Keratinocyte (primary cell): ENCODE measurements around the gene CXCL8. TPM values are rescaled to one million over a fixed set of nuclear protein-coding genes. Genes with fewer than 3 reads are reported as not detected.

Experiments
- DNase-seq: peaks from one replicate; pipeline ENCODE4 v3.0.0-alpha.2; 2011; ENCODE audit warnings: low read depth, missing footprints, low spot score
- FAIRE-seq: peaks from 2 replicates; lab custom pipeline; 2011; peaks lifted over from hg19 to GRCh38; lab: Jason Lieb, UNC
- H2AFZ ChIP-seq: 2 replicates; pipeline ENCODE4 v1.6.0; 2012; ENCODE audit warnings: low read length, control low read depth, inconsistent platforms; ENCODE audit not compliant: control insufficient read depth
- H3K27ac ChIP-seq: 2 replicates; pipeline ENCODE4 v1.5.1; 2011; ENCODE audit warnings: low read length; ENCODE audit not compliant: control insufficient read depth, insufficient read depth
- H3K27me3 ChIP-seq: 3 replicates; pipeline ENCODE4 v1.6.0; 2011; ENCODE audit warnings: low read length; ENCODE audit not compliant: control insufficient read depth, insufficient read depth; ENCODE audit errors: extremely low read depth
- H3K36me3 ChIP-seq, 2 experiments: 2 replicates in 1 of 2; 3 replicates in 1 of 2; pipeline ENCODE4 v1.5.1; 2011; ENCODE audit warnings: low read length in 2 of 2, mild to moderate bottlenecking in 1 of 2; ENCODE audit not compliant: control insufficient read depth in 2 of 2, insufficient read depth in 2 of 2; ENCODE audit errors: extremely low read depth in 1 of 2
- H3K4me1 ChIP-seq: 3 replicates; pipeline ENCODE4 v1.5.1; 2011; ENCODE audit warnings: low read length; ENCODE audit not compliant: control insufficient read depth, insufficient read depth; ENCODE audit errors: extremely low read depth
- H3K4me2 ChIP-seq: 3 replicates; pipeline ENCODE4 v1.6.0; 2011; ENCODE audit warnings: low read depth, low read length; ENCODE audit not compliant: control insufficient read depth, insufficient read depth; ENCODE audit errors: extremely low read depth
- H3K4me3 ChIP-seq, 3 experiments: fragments of 200-600 bp in 1 of 3; sonication (generic) in 1 of 3; 2 replicates in 2 of 3; 3 replicates in 1 of 3; pipeline ENCODE4 v1.5.1; 2011 to 2016; ENCODE audit warnings: low read length in 3 of 3, mild to moderate bottlenecking in 3 of 3, control low read depth in 2 of 3, inconsistent platforms in 1 of 3, low read depth in 1 of 3, mixed read lengths in 1 of 3, mixed run types in 1 of 3, moderate library complexity in 1 of 3; ENCODE audit not compliant: control insufficient read depth in 2 of 3, insufficient read depth in 2 of 3; ENCODE audit errors: extremely low read depth in 1 of 3
- H3K79me2 ChIP-seq: 2 replicates; pipeline ENCODE4 v1.6.0; 2012; ENCODE audit warnings: low read length; ENCODE audit not compliant: control insufficient read depth, insufficient read depth
- H3K9ac ChIP-seq: 3 replicates; pipeline ENCODE4 v1.6.0; 2011; ENCODE audit warnings: low read length; ENCODE audit not compliant: control insufficient read depth, insufficient read depth; ENCODE audit errors: extremely low read depth
- H3K9me1 ChIP-seq: 3 replicates; pipeline ENCODE4 v1.6.0; 2011; ENCODE audit warnings: low read length; ENCODE audit not compliant: control insufficient read depth, insufficient read depth; ENCODE audit errors: extremely low read depth
- H3K9me3 ChIP-seq: 2 replicates; pipeline ENCODE4 v1.5.1; 2012; ENCODE audit warnings: low read depth, low read length; ENCODE audit not compliant: control insufficient read depth
- H4K20me1 ChIP-seq: 3 replicates; pipeline ENCODE4 v1.6.0; 2011; ENCODE audit warnings: low read length; ENCODE audit not compliant: control insufficient read depth, insufficient read depth; ENCODE audit errors: extremely low read depth
- EZH2 ChIP-seq: IDR thresholded peaks from one replicate; pipeline ENCODE4 v1.6.1; 2012; ENCODE audit warnings: inconsistent platforms, mild to moderate bottlenecking, low read length, moderate library complexity
- dilution Hi-C: fragments of 300-500 bp; cut with MboI; formaldehyde crosslinking; loops from one replicate; pipeline ENCODE4 v1.7.0; 2020; ENCODE audit warnings: low sequenced_read_pairs; ENCODE audit not compliant: extremely low pct_ligation_motif_present
- polyA plus RNA-seq, 5 experiments: library from polyadenylated mRNA; depleted of rRNA in 3 of 5; stranded (reverse) in 3 of 5; stranded (forward) in 1 of 5; unstranded in 1 of 5; fragments of >200 nt; gene quantifications; 1 replicate in 1 of 5; 2 replicates in 3 of 5; 3 replicates in 1 of 5; pipeline versions ENCODE4 v1.2.1 to v1.2.3, GENCODE V29; 2011 to 2012; ENCODE audit warnings: missing spikeins in 2 of 5, low read depth in 1 of 5, low replicate concordance in 1 of 5
- TF ChIP-seq, protein P1 (sequence below), 3 experiments: IDR thresholded peaks in 1 of 3; conservative IDR thresholded peaks in 1 of 3; optimal IDR thresholded peaks in 1 of 3; 2 replicates in 2 of 3; 3 replicates in 1 of 3; pipeline versions ENCODE3 to v1.5.1; 2011; ENCODE audit warnings: low read length in 3 of 3, mild to moderate bottlenecking in 3 of 3, moderate library complexity in 2 of 3, control low read depth in 1 of 3, inconsistent platforms in 1 of 3; ENCODE audit not compliant: insufficient read depth in 2 of 3; ENCODE audit errors: extremely low read depth in 1 of 3

The CXCL8 gene
- polyA plus RNA-seq, 1 donor (not counting 4 experiments of a cell fraction or from before 2014, with no cell fraction given): 65.4 TPM

DNA sequence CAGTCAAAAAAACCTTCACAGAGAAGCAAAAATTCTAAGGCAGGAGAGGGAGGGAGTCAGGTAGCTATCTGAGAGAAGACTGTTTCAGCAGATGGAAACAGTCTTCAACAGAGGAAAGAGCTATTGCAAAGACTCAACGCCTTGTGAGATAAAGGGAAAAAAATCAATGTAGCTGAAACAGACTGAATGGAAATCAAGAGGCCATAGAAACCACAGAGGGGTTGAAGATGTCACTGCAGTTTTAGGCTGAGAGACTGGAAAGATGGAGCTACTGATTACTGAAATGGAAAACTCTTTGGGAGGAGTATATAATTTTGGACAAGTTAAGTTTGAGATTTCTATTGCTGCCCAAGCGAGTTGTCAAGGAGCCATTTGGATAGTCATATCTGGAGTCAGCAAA lies 28.4 kb upstream of the CXCL8 start:
- no peaks in the 10 kb centered on the region for H3K9me3 ChIP-seq
- H3K4me2 ChIP-seq: no peak overlapping the region
- H3K4me1 ChIP-seq: peaks cover 38% of the 10 kb centered on the region
- no peaks in the 10 kb centered on the region for H3K79me2 ChIP-seq
- dilution Hi-C loops: no loop called here
- DNase-seq (no peak), FAIRE-seq (peak; percentile 44)
- no peak overlapping the region for H3K27ac ChIP-seq
- no peak overlapping the region for H2AFZ ChIP-seq
- no peak for TF ChIP-seq EZH2
- TF ChIP-seq, protein P1, sequence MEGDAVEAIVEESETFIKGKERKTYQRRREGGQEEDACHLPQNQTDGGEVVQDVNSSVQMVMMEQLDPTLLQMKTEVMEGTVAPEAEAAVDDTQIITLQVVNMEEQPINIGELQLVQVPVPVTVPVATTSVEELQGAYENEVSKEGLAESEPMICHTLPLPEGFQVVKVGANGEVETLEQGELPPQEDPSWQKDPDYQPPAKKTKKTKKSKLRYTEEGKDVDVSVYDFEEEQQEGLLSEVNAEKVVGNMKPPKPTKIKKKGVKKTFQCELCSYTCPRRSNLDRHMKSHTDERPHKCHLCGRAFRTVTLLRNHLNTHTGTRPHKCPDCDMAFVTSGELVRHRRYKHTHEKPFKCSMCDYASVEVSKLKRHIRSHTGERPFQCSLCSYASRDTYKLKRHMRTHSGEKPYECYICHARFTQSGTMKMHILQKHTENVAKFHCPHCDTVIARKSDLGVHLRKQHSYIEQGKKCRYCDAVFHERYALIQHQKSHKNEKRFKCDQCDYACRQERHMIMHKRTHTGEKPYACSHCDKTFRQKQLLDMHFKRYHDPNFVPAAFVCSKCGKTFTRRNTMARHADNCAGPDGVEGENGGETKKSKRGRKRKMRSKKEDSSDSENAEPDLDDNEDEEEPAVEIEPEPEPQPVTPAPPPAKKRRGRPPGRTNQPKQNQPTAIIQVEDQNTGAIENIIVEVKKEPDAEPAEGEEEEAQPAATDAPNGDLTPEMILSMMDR (optimal IDR thresholded peaks at IDR 0.05 in 1 of 3, IDR thresholded peaks at IDR 0.05 in 1 of 3, conservative IDR thresholded peaks at IDR 0.05 in 1 of 3; ENCODE audit: extremely low read depth in 1 of 3, insufficient read depth in 2 of 3, low read length in 3 of 3): no peak
- H3K27me3 ChIP-seq: no peaks in the 10 kb centered on the region
- no peaks in the 10 kb centered on the region for H3K36me3 ChIP-seq
- H3K4me3 ChIP-seq: no peak overlapping the region
- no peaks in the 10 kb centered on the region for H3K9me1 ChIP-seq
- H4K20me1 ChIP-seq: no peaks in the 10 kb centered on the region
- no peak overlapping the region for H3K9ac ChIP-seq

DNA sequence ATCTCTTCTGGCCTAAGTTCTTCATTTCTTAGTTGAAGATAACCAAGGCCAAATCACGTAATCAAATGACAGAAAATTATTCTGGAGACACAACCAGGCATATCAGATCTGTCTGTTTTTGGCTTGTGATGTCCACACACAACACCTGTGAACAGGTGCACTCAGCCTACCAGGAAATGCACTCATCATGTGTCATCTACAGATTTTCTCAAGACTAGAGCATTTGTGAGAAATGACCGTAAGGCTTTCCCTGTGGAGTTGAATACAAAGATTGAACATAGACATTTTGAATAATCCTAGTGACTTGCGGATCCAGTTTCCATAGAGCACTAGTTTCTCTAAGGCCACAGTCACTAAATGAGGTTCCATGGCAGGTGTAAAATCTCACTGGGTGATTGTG lies 26.7 kb upstream of the CXCL8 start:
- peaks cover 22% of the 10 kb centered on the region for H3K4me1 ChIP-seq
- FAIRE-seq (peak; percentile 82), DNase-seq (no peak)
- H3K27ac ChIP-seq: no peak overlapping the region
- H3K27me3 ChIP-seq: no peaks in the 10 kb centered on the region
- no peak overlapping the region for H3K4me2 ChIP-seq
- no peaks in the 10 kb centered on the region for H3K36me3 ChIP-seq
- no peaks in the 10 kb centered on the region for H3K9me3 ChIP-seq
- dilution Hi-C loops: no loop called here
- no peaks in the 10 kb centered on the region for H4K20me1 ChIP-seq
- H3K9me1 ChIP-seq: no peaks in the 10 kb centered on the region
- H3K79me2 ChIP-seq: no peaks in the 10 kb centered on the region
- H3K9ac ChIP-seq: no peak overlapping the region
- H2AFZ ChIP-seq: no peak overlapping the region
- no peak overlapping the region for H3K4me3 ChIP-seq
- TF ChIP-seq EZH2: no peak
- TF ChIP-seq, protein P1 (optimal IDR thresholded peaks at IDR 0.05 in 1 of 3, IDR thresholded peaks at IDR 0.05 in 1 of 3, conservative IDR thresholded peaks at IDR 0.05 in 1 of 3; ENCODE audit: extremely low read depth in 1 of 3, insufficient read depth in 2 of 3, low read length in 3 of 3): no peak
